Measurements from ENCODE around the gene ARPC2. TPM values are rescaled to one million over a fixed set of nuclear protein-coding genes. Genes with fewer than 3 reads are reported as not detected.
A peak's percentile ranks its signal among the peaks of the same experiment; 100 is the strongest.
"Not testable (repeated sequence)": the region's sequence is repeated elsewhere in the genome, so short reads cannot be mapped to it uniquely, and the experiment has no call there.

Gene ARPC2
- 100 to 1,000 TPM; 112 to 177 TPM for total RNA-seq

DNA sequence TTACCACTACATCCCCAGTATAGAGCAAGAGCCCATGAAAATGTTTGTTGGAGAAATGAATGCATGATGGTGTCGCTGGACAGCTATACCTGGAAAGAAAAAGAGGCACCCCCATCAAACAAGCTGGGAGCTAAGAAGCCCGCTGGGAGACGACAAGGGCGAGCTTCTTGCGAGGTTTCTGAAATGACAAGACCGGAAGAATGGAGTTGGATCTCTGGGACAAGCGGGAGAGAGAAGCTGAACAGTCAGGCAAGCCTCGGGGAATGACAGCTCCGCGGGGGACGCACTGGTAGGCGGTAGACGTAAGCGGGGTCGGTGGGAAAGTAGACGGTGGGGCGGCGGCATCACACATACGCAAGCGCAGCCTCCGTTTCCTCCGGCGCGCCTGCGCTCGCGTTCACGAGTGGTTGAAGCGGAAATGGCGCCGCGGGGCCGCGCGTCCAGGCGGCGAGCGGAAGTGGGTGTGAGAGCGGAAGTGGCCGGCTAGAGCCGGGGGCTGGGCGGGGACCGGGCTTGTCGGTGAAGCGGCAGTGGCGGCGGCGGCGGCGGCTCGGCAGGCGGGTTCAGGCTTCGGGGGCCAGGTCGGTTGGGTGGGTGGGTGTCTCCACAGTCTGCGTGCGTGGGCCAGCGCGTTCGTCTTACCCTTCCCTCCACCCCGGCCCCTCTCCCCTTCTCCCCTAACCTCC lies at the start of gene ARPC2:
Gene ARPC2, plus strand, starts transcription at position 516 of the 686 bp plus-strand sequence. CDS start 282 bp downstream, outside the sequence.
- DNase-seq (ENCODE audit: low spot score) = peak; percentile 95
- H3K36me3 ChIP-seq = no peaks in the 10 kb centered on the region
- peaks cover 0 to 47% of the 10 kb centered on the region in 2 donors for H3K4me1 ChIP-seq
- TF ChIP-seq, protein P1, sequence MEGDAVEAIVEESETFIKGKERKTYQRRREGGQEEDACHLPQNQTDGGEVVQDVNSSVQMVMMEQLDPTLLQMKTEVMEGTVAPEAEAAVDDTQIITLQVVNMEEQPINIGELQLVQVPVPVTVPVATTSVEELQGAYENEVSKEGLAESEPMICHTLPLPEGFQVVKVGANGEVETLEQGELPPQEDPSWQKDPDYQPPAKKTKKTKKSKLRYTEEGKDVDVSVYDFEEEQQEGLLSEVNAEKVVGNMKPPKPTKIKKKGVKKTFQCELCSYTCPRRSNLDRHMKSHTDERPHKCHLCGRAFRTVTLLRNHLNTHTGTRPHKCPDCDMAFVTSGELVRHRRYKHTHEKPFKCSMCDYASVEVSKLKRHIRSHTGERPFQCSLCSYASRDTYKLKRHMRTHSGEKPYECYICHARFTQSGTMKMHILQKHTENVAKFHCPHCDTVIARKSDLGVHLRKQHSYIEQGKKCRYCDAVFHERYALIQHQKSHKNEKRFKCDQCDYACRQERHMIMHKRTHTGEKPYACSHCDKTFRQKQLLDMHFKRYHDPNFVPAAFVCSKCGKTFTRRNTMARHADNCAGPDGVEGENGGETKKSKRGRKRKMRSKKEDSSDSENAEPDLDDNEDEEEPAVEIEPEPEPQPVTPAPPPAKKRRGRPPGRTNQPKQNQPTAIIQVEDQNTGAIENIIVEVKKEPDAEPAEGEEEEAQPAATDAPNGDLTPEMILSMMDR (IDR thresholded peaks at IDR 0.05) = peak in 1 of 2 donors; percentile 23
- peak within 1 kb of the TSS; percentile 99 to 100 for H3K4me3 ChIP-seq
- no peaks in the 10 kb centered on the region for H3K9me3 ChIP-seq
- no peaks in the 10 kb centered on the region for H3K27me3 ChIP-seq
- H3K27ac ChIP-seq = peak within 1 kb of the TSS; percentile 97 to 99

DNA sequence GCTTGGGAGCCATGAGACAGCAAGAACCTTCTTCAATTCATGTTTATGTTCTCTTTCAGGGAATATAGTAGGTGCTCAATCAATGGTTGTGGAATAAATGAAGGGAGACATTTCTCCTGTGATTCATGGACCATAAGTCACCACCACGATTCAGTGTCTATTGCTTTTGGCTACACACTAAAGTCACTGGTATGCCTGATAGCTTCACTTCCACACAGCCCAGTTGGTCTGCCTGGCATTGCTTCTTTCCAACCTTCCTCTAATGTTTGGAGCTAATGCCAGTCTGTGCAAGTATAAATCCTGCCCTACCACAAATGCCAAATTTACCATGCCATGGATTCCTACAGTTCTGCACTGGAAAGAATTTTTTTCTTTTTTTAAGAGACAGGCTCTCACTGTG lies 49.0 kb upstream of the ARPC2 start:
- TF ChIP-seq, protein P1 (IDR thresholded peaks at IDR 0.05) = no peak
- H3K27me3 ChIP-seq = no peaks in the 10 kb centered on the region

DNA sequence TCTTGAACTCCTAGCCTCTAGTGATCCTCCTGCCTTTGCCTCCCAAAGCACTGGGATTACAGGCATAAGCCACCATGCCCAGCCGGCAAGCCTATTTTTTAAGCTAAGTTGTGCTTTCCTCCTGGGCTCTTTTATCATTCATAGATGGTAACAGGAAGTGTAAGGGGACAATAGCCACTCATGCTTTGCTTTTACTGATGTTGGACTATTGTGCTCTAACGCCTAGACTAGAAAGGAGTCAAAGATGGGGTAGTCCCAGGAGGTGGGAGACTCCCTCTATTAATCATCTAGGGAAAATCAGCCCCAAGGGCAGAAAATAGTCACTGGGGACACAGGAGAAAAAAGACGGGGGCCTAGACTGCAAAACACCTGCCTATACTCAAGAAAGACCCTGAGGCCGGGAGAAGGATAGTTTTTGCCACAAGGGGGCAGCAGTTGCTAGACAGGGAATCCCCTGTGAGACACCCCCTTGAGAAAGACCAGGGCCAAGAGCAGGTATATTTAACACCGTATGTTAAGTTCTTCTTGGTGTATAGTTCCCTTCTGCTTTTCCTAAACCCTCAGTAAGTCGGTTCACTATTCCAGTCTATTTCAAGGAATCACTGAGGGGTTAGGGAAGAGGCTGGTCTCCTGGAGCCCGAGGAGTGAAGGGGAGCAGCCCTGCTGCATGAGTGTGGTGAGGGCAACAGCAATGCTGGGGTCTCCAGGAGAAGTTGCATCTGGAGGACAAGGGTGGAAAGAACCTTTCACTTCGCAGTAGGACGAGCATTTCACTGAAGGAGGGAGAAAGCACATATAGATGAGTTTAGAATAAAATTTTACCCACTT lies 48.1 kb upstream of the ARPC2 start:
- Histone ChIP-seq H3K9me3 (no peaks in the 10 kb centered on the region), H3K27me3 (no peaks in the 10 kb centered on the region), H3K36me3 (no peaks in the 10 kb centered on the region), H3K4me1 (no peaks in the 10 kb centered on the region), H3K4me3 (no peak overlapping the region), H3K27ac (no peak overlapping the region)
- peak; percentile 63 for DNase-seq (ENCODE audit: low spot score)
- TF ChIP-seq, protein P1 (IDR thresholded peaks at IDR 0.05) = peak; percentile 47 to 69

More for the DNA sequence above, 49.0 kb upstream of the ARPC2 start:
- DNase-seq (ENCODE audit: low spot score) = no peak
- H3K4me1 ChIP-seq = no peaks in the 10 kb centered on the region
- no peak overlapping the region for H3K4me3 ChIP-seq
- no peak overlapping the region for H3K27ac ChIP-seq
- no peaks in the 10 kb centered on the region for H3K36me3 ChIP-seq
- H3K9me3 ChIP-seq = no peaks in the 10 kb centered on the region

DNA sequence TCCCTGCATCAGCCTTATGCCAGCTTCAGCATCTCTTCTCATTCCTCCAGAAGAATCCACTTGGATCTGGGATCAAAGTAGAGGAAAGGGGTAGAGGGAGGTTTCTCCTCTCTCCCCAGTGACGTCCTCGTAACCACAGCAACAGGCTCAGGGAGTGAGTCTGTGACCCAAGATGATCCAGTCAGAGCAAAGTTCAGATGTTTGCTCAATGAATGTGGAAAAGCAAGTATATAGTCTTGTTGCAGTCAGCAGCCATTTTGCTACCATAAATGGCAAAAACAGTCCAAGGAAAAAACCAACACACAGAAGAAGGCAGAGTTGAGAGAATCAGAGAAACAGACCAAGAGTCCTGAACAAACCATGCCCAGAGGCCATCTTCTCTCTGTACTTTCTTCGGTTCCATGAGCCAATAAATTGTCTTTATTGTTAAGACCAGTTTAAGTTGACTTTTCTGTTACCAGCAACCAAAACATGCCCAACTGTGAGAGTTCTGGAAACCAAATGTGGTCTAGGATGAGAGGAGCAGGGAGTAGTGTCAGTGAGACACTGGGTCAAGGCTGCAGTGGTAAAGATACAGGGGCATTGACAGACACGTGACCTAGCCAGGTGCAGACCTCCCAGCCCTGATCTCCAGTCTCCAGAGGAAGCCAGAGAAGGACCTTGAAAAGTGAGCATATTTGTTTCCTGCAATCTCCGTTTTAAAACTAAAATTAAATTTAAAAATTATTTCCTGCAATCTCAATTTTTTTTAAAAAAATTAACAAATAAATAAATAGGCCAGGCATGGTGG lies 47.0 kb upstream of the ARPC2 start:
- TF ChIP-seq, protein P1 (IDR thresholded peaks at IDR 0.05) = no peak
- no peak for DNase-seq (ENCODE audit: low spot score)
- Histone ChIP-seq H3K36me3 (no peaks in the 10 kb centered on the region), H3K27ac (no peak overlapping the region), H3K4me3 (no peak overlapping the region), H3K4me1 (no peaks in the 10 kb centered on the region), H3K27me3 (no peaks in the 10 kb centered on the region), H3K9me3 (no peaks in the 10 kb centered on the region)

DNA sequence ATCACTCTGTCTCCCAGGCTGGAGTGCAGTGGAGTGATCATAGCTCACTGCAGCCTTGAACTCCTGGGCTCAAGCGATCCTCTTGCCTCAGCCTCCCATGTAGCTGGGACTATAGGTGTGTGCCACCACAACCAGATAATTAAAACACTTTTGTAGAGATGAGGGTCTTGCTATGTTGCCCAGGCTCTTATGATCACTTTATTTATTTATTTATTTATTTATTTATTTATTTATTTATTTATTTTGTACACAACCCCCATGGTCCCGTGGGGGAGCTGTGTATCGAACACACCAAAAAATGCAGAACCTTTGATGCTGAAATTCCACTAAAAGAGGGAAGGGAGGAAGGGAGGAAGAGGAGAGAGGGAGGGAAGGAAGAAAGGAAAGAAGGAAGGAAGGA lies 45.2 kb upstream of the ARPC2 start:
- not testable (repeated sequence) for H3K9me3 ChIP-seq; H3K27me3 ChIP-seq; H3K36me3 ChIP-seq; H3K27ac ChIP-seq; H3K4me3 ChIP-seq; H3K4me1 ChIP-seq; DNase-seq (ENCODE audit: low spot score)

DNA sequence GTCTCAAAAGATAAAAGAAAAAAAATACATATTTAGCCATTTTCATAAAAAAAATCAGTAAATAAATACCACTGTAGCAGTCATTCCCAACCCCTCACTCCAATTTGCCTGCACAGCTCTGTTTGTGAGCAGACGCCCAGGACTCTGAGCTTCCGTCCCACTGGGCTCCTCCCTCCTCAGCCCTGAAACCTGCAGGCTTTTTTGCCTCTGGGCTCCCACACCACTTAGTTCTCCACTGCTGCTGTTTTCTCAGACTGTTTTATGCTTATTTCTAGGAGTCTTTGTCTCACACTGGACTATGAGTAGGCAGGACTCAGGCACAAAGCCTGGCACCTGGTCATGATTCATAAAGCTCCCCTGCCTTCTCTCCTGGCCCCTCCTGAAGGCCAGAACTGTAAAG lies 44.1 kb upstream of the ARPC2 start:
- no peak overlapping the region for H3K27ac ChIP-seq
- H3K36me3 ChIP-seq = no peaks in the 10 kb centered on the region
- H3K27me3 ChIP-seq = no peaks in the 10 kb centered on the region
- H3K4me1 ChIP-seq = no peaks in the 10 kb centered on the region
- H3K4me3 ChIP-seq = no peak overlapping the region
- no peak for DNase-seq (ENCODE audit: low spot score)
- no peaks in the 10 kb centered on the region for H3K9me3 ChIP-seq
- TF ChIP-seq, protein P1 (IDR thresholded peaks at IDR 0.05) = no peak

Measured in right atrium auricular region (tissue), 2 donors.